GM23248 (cell line): ENCODE results near the gene YES1. TPM values are rescaled to one million over a fixed set of nuclear protein-coding genes. Genes with fewer than 3 reads are reported as not detected.
"Not testable (repeated sequence)": the region's sequence is repeated elsewhere in the genome, so short reads cannot be mapped to it uniquely, and the experiment has no call there.

Source experiments
- DNase-seq: peaks from one replicate; pipeline ENCODE4 v3.0.0-alpha.2; 2015
- H2AFZ ChIP-seq: fragments of 200-600 bp; sonication (generic); 2 replicates; pipeline ENCODE4 v1.6.1; 2016; ENCODE audit warnings: antibody characterized with exemption
- H3F3A ChIP-seq: fragments of 200-600 bp; sonication (generic); 2 replicates; pipeline ENCODE4 v1.6.1; 2016; ENCODE audit warnings: mild to moderate bottlenecking, antibody characterized with exemption, mixed run types; ENCODE audit not compliant: insufficient read depth
- H3K27ac ChIP-seq: fragments of 200-600 bp; sonication (generic); 2 replicates; pipeline ENCODE4 v1.5.1; 2016; ENCODE audit warnings: mild to moderate bottlenecking
- H3K27me3 ChIP-seq: fragments of 200-600 bp; sonication (generic); replicated peaks from 2 replicates; pipeline ENCODE4 v1.6.1; 2016; ENCODE audit warnings: mild to moderate bottlenecking; ENCODE audit not compliant: insufficient read depth
- H3K36me3 ChIP-seq: fragments of 200-600 bp; sonication (generic); 2 replicates; pipeline ENCODE4 v1.6.1; 2016; ENCODE audit warnings: low read depth, mild to moderate bottlenecking
- H3K4me1 ChIP-seq: fragments of 200-600 bp; sonication (generic); 2 replicates; pipeline ENCODE4 v1.6.1; 2016; ENCODE audit warnings: mild to moderate bottlenecking; ENCODE audit not compliant: insufficient read depth
- H3K4me2 ChIP-seq: fragments of 200-600 bp; sonication (generic); one replicate; pipeline ENCODE4 v1.6.1; 2016; ENCODE audit warnings: mild to moderate bottlenecking; ENCODE audit not compliant: unreplicated experiment
- H3K4me3 ChIP-seq: fragments of 200-600 bp; sonication (generic); 2 replicates; pipeline ENCODE4 v1.5.1; 2016; ENCODE audit warnings: mild to moderate bottlenecking
- H3K79me2 ChIP-seq: fragments of 200-600 bp; sonication (generic); 2 replicates; pipeline ENCODE4 v1.6.1; 2016; ENCODE audit warnings: mild to moderate bottlenecking; ENCODE audit not compliant: insufficient read depth
- H3K9ac ChIP-seq: fragments of 200-600 bp; sonication (generic); 2 replicates; pipeline ENCODE4 v1.6.1; 2016; ENCODE audit warnings: mild to moderate bottlenecking
- H3K9me2 ChIP-seq: fragments of 200-600 bp; sonication (generic); 2 replicates; pipeline ENCODE4 v1.6.1; 2016; ENCODE audit warnings: mixed run types, mild to moderate bottlenecking, moderate library complexity; ENCODE audit not compliant: insufficient read depth
- H3K9me3 ChIP-seq: fragments of 200-600 bp; sonication (generic); one replicate; pipeline ENCODE4 v1.6.1; 2017; ENCODE audit warnings: low read depth
- H4K20me1 ChIP-seq: fragments of 200-600 bp; sonication (generic); 2 replicates; pipeline ENCODE4 v1.6.0; 2016; ENCODE audit not compliant: insufficient read depth
- EZH2 ChIP-seq: fragments of 200-600 bp; sonication (generic); IDR thresholded peaks from 2 replicates; pipeline ENCODE4 v1.6.1; 2018; ENCODE audit warnings: antibody characterized with exemption, mild to moderate bottlenecking; ENCODE audit not compliant: insufficient read depth, poor library complexity, severe bottlenecking
- EZH2phosphoT487 ChIP-seq: fragments of 200-600 bp; sonication (generic); IDR thresholded peaks from 2 replicates; pipeline ENCODE4 v1.6.1; 2018; ENCODE audit warnings: antibody characterized with exemption, moderate library complexity, mild to moderate bottlenecking, low read depth; ENCODE audit not compliant: insufficient read depth
- WGBS, 2 experiments: methylation state at CpG; one replicate each; pipeline ENCODE4 v1.1.6; 2015 to 2017; ENCODE audit warnings: low lambda C conversion rate in 2 of 2, low coverage in 1 of 2; ENCODE audit errors: missing lambda C conversion rate in 2 of 2; 5-methylcytosine and 5-hydroxymethylcytosine counted together
- in situ Hi-C: fragments of 300-500 bp; cut with MboI; formaldehyde crosslinking; loops from 2 replicates; pipeline ENCODE4 v1.15.0; 2020
- polyA plus RNA-seq: library from polyadenylated mRNA; unstranded; fragments of >200 nt; fragmentation: Nextera tagmentation; extraction: Ambion mirVana; gene quantifications from 2 replicates; pipeline ENCODE4 v1.2.1, GENCODE V29; 2016
- total RNA-seq: library from RNA; depleted of rRNA; stranded (reverse); fragments of >200 nt; shearing (Covaris generic); gene quantifications from 2 replicates; pipeline ENCODE4 v1.2.3, GENCODE V29; 2014

Gene YES1
- total and polyA plus RNA-seq, 2 experiments from 2014 or later: 23.6 to 89.9 TPM

DNA sequence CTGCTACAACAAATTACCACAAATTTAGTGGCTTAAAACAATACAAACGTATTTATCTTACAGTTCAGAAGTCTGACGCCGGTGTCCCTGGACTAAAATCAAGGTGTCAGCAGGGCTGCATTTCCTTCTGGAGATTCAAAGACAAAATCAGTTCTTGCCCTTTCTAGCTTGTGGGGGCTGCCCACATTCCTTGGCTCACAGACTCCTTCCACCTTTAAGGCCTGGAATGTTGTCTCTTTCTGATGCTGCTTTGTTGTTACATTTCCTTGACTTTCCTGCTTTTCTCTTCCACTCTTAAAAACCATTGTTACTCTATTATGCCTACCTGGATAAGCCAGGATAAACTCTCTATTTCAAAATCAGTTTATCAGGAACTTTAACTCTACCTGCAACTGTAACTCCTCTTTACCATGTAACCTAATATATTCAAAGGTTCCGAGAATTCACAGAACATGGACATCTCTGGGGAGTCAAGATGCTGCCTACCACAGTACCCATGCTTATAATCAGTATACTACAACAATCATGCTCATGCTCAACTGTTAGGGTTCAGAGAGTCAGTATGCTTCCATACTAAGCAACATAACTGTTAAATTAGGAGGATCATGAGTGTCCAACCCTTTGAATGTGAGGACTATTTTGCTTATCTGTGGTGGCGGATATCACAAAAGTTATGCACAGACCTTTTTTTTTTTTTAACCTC is 27.4 kb downstream of the YES1 start:
- 96 to 98% methylated on average over 5 of the region's 5 CpGs for WGBS, 2 experiments
- Histone ChIP-seq H3K4me2 (no peak overlapping the region), H3K9me3 (no peaks in the 10 kb centered on the region), H3K79me2 (peaks cover 100% of the 10 kb centered on the region), H4K20me1 (peaks cover 17% of the 10 kb centered on the region), H3K27ac (no peak overlapping the region), H2AFZ (no peak overlapping the region), H3K4me3 (no peak overlapping the region), H3K9me2 (no peaks in the 10 kb centered on the region), H3F3A (no peaks in the 10 kb centered on the region), H3K36me3 (no peaks in the 10 kb centered on the region), H3K4me1 (0 out of 2 replicates have a peak, but pooled peaks cover 5% of the 10 kb centered on the region), H3K9ac (no peak overlapping the region), H3K27me3 (no peaks in the 10 kb centered on the region)
- no peak for DNase-seq
- in situ Hi-C loops: no loop called here
- TF ChIP-seq EZH2phosphoT487: no peak
- no peak for TF ChIP-seq EZH2

DNA sequence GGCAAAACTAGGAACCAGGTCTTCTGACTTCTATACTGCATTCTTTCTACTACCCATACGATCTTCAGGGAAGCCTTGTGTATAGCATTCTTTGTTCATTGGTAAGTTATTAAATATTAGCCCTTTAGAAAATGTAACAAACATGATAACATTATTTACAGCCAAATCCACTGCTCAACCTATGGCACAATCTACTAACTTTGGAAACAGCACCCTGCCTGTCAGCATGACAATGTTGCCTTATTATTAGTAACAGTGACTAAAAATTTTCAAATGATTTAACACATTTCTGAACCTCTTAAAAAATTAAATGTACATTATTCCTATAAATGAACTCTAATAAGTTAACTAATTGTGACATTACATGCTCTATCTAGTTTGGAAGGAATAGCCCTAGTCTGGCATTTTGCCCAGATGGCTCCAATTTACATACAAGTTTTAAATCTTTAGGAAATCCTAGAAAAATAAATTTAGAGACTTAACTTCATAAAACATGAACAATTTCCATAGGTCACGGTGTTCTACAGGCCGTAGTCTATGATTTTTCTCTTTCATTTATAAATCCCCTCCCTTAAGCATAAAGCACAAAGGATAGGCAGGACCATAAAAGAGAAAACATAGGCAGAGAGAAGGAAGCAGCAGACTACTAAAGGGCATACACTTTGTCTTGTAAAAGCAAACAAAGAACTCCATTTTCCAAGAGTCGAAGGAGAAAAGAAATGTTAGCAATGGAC is 33.7 kb downstream of the YES1 start:
- Histone ChIP-seq H3K27me3 (no peaks in the 10 kb centered on the region), H3K4me2 (no peak overlapping the region), H3K36me3 (no peaks in the 10 kb centered on the region), H3K4me1 (no peaks in the 10 kb centered on the region; the same call in 1 of the 2 replicates), H4K20me1 (peaks cover 3% of the 10 kb centered on the region; the same call in 1 of the 2 replicates), H3K4me3 (no peak overlapping the region), H2AFZ (no peak overlapping the region), H3K79me2 (peaks cover 100% of the 10 kb centered on the region), H3K27ac (no peak overlapping the region), H3K9me2 (no peaks in the 10 kb centered on the region), H3K9ac (no peak overlapping the region), H3K9me3 (no peaks in the 10 kb centered on the region), H3F3A (no peaks in the 10 kb centered on the region)
- no peak for DNase-seq
- TF ChIP-seq EZH2: no peak
- no peak for TF ChIP-seq EZH2phosphoT487
- in situ Hi-C loops: no loop called here
- WGBS, 2 experiments: 95 to 96% methylated on average over 4 of the region's 4 CpGs

DNA sequence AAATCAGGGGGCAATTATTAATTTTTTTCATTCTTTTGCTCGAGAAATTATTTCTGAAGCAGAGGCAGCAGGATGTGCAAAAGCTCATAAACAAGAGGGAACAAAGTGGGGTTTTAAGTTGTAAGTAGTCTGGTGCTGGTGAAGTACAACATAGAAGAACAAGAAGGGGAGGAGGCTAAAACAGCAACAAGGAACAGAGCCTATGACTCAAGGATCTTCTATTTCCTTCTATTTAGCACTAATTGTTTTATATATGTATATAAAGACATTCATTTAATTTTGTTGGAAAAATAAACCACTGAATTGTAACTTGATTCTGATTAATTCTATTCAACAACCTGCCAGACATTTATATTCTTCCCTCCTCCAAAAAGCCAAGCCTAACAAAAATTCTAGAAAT is 35.0 kb downstream of the YES1 start:
- Histone ChIP-seq H3K27ac (no peak overlapping the region), H3K4me2 (no peak overlapping the region), H3K9me2 (no peaks in the 10 kb centered on the region), H3F3A (no peaks in the 10 kb centered on the region), H4K20me1 (peaks cover 3% of the 10 kb centered on the region; the same call in 1 of the 2 replicates), H3K79me2 (peaks cover 100% of the 10 kb centered on the region), H3K4me1 (no peaks in the 10 kb centered on the region; the same call in 1 of the 2 replicates), H2AFZ (no peak overlapping the region), H3K27me3 (no peaks in the 10 kb centered on the region), H3K9ac (no peak overlapping the region), H3K9me3 (no peaks in the 10 kb centered on the region), H3K36me3 (no peaks in the 10 kb centered on the region), H3K4me3 (no peak overlapping the region)
- peak; percentile 19 for DNase-seq
- in situ Hi-C loops: no loop called here
- TF ChIP-seq EZH2phosphoT487 (no peak), EZH2 (no peak)
- WGBS, 2 experiments: 96 to 100% methylated on average over 1 of the region's 1 CpG

DNA sequence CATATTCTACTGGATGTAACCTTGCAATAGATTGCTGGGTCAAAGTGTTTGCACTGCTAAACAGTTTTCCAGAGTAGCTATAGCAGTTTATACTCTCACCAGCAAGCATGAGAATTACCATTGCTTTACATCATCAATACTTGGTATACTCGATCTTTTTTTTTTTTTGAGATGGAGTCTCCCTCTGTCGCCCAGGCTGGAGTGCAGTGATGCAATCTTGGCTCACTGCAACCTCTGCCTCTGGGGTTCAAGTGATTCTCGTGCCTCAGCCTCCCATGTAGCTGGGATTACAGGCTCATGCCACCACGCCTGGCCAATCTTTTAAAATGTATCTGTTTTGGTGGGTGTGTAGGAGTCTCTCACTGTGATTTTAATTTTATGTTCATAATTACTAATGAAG is 36.0 kb downstream of the YES1 start:
- H3K27me3 ChIP-seq, H3K9ac ChIP-seq, DNase-seq, in situ Hi-C loops, H3F3A ChIP-seq, H4K20me1 ChIP-seq, H3K36me3 ChIP-seq, H3K27ac ChIP-seq, H3K9me2 ChIP-seq, H3K4me2 ChIP-seq, H3K4me3 ChIP-seq, H2AFZ ChIP-seq, H3K4me1 ChIP-seq, H3K9me3 ChIP-seq: not testable (repeated sequence)
- peaks cover 100% of the 10 kb centered on the region for H3K79me2 ChIP-seq
- 72 to 76% methylated on average over 4 of the region's 4 CpGs for WGBS, 2 experiments
